ENCODE results near the gene SYCE3. TPM values are rescaled to one million over a fixed set of nuclear protein-coding genes. Genes with fewer than 3 reads are reported as not detected.

The SYCE3 gene
- total RNA-seq, 1 experiment from 2014 or later = not detected

DNA sequence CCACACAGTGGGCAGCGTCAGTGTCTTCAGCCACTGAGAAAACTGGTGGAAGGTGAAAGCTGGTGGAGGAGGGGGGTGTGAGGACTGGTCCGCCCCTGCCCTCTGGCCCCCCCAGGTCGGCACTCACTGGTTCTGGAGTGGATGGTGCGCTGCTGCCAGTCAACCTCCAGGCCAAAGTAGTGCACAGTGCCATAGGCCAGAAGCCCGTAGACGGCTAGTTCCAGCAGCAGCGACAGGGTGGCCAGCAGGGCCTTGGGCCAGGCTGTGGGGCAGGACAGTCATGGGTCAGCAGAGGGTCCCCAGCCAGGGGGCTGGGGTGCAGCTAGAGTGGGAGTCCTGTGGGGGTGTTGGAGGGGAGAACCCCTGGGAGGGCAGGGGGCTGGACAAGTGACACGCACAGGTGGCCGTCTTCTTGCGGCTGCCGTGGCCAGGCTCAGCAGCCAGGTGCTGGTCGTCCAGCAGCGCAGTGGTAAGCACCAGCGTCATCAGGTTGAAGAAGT, 57.4 kb downstream of the SYCE3 start:
- ChIA-PET POLR2A (ENCODE audit: low non-redundant PET) (no interaction called here), CTCF (no interaction called here)
- Histone ChIP-seq H3K27ac (ENCODE audit: low read depth, low read length, poor library complexity, severe bottlenecking) (no peak overlapping the region), H3K36me3 (ENCODE audit: insufficient read depth, low read length, poor library complexity, severe bottlenecking) (peaks cover 32% of the 10 kb centered on the region), H3K4me1 (ENCODE audit: insufficient read depth, low read length, poor library complexity, severe bottlenecking) (peaks cover 18% of the 10 kb centered on the region), H3K9me3 (ENCODE audit: low read depth, low read length, poor library complexity, severe bottlenecking) (no peaks in the 10 kb centered on the region), H3K4me3 (ENCODE audit: low read depth, low read length, poor library complexity, severe bottlenecking) (no peak overlapping the region), H3K27me3 (replicated peaks; ENCODE audit: insufficient read depth, low read depth, low read length, poor library complexity) (no peaks in the 10 kb centered on the region)
- TF ChIP-seq EZH2 (IDR thresholded peaks at IDR 0.05; ENCODE audit: borderline replicate concordance, low read depth, low read length, poor library complexity, severe bottlenecking) = no peak
- TF ChIP-seq, protein P1, sequence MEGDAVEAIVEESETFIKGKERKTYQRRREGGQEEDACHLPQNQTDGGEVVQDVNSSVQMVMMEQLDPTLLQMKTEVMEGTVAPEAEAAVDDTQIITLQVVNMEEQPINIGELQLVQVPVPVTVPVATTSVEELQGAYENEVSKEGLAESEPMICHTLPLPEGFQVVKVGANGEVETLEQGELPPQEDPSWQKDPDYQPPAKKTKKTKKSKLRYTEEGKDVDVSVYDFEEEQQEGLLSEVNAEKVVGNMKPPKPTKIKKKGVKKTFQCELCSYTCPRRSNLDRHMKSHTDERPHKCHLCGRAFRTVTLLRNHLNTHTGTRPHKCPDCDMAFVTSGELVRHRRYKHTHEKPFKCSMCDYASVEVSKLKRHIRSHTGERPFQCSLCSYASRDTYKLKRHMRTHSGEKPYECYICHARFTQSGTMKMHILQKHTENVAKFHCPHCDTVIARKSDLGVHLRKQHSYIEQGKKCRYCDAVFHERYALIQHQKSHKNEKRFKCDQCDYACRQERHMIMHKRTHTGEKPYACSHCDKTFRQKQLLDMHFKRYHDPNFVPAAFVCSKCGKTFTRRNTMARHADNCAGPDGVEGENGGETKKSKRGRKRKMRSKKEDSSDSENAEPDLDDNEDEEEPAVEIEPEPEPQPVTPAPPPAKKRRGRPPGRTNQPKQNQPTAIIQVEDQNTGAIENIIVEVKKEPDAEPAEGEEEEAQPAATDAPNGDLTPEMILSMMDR (conservative IDR thresholded peaks at IDR 0.05; ENCODE audit: low read depth, low read length) = no peak
- no TSS peak for BruUV-seq (replicated peaks)
- no peak for DNase-seq (ENCODE audit: low spot score)
- intact Hi-C loops (cut with micrococcal nuclease; ENCODE audit: unreplicated experiment) = no loop called here

DNA sequence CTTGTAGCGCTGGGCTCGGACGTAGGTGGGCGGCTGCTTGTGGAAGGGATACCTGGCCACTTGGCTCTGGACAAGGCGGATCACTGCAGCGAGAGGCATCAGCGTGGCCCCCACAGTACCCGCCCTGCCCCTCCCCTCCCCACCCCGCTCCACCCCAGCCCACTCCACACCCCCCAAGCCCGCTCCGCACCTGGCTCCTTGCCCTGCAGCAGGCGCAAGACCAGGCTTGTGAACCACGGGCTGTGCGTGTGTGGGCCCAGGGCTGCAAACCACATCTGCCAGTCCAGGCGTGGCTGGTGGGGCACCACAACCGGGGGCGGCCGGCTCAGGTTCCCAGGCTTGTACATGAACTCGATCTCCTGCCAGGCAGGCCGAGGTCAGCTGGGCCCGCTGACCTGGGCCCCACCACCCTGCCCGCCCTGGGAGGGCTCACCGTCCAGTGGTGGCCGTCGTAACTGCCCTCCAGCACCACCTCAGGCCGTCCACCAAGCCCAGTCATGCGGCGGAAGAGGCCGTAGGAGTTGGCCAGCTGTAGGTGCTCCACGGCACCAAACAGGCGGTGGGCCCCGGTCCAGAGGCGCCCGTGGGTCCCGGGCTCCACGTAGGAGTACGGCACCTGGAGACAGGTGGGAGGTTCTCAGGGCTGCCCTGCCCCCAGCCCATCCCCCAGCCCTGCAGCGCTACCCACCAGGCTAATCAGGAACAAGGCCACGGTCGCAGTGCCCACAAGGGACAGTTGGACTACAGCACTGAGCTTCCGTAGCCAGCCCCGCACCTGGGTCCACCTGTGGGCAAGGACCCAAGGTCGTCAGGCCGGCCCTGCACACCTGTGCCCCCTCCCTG, 58.1 kb downstream of the SYCE3 start:
- no peak for DNase-seq (ENCODE audit: low spot score)
- POLR2A ChIA-PET (ENCODE audit: low non-redundant PET) = no interaction called here
- intact Hi-C loops (cut with micrococcal nuclease; ENCODE audit: unreplicated experiment) = no loop called here

DNA sequence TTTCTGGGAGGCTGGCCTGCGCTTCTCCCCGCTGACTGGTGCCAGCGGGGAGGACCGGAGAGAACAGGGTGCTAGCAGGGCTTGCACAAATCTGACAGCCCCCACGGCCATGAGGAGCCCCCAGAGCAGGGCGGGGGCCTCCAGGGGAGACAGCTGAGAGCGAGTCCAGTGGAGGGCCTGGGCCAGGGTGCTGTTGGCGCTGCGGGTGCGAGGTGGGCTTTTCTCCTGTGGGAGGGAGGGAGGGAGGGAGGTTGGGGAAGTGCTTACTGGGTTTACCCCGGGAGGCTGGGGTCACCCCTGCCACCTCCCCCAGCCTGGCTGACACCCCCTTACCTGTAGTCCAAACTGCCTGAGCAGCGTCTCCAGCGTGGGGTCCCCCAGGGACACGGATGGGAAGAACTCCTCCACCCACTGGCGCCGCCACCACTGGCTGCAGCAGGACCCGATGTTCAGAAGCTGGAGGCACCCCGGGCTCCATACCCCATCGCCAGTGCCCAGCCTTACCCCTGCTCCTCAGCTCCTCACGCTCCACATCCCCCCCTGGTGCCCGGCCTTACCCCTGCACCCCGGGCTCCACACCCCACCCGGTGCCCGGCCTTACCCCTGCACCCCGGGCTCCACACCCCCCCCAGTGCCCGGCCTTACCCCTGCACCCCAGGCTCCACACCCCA, 59.1 kb downstream of the SYCE3 start:
- Histone ChIP-seq H3K27me3 (replicated peaks; ENCODE audit: insufficient read depth, low read depth, low read length, poor library complexity) (no peaks in the 10 kb centered on the region), H3K9me3 (ENCODE audit: low read depth, low read length, poor library complexity, severe bottlenecking) (no peaks in the 10 kb centered on the region), H3K4me1 (ENCODE audit: insufficient read depth, low read length, poor library complexity, severe bottlenecking) (peaks cover 7% of the 10 kb centered on the region), H3K36me3 (ENCODE audit: insufficient read depth, low read length, poor library complexity, severe bottlenecking) (peaks cover 29% of the 10 kb centered on the region), H3K4me3 (ENCODE audit: low read depth, low read length, poor library complexity, severe bottlenecking) (no peak overlapping the region), H3K27ac (ENCODE audit: low read depth, low read length, poor library complexity, severe bottlenecking) (no peak overlapping the region)
- peak; percentile 39 for DNase-seq (ENCODE audit: low spot score)
- BruUV-seq (replicated peaks) = no TSS peak
- intact Hi-C loops (cut with micrococcal nuclease; ENCODE audit: unreplicated experiment) = no loop called here
- POLR2A ChIA-PET (ENCODE audit: low non-redundant PET) = no interaction called here
- TF ChIP-seq EZH2 (IDR thresholded peaks at IDR 0.05; ENCODE audit: borderline replicate concordance, low read depth, low read length, poor library complexity, severe bottlenecking) = no peak
- TF ChIP-seq, protein P1 (conservative IDR thresholded peaks at IDR 0.05; ENCODE audit: low read depth, low read length) = no peak
- CTCF ChIA-PET = interaction anchor here (0.5 to 0.6 kb wide), 3 partner anchors 11 to 262 kb away, joined by 3 to 6 read pairs (median 3); no protein-coding TSS in a partner anchor

More for the DNA sequence above, 58.1 kb downstream of the SYCE3 start:
- CTCF ChIA-PET = interaction anchor here (0.5 kb wide), 1 partner anchor 92 kb away, joined by 3 read pairs; no protein-coding TSS in a partner anchor
- Histone ChIP-seq H3K9me3 (ENCODE audit: low read depth, low read length, poor library complexity, severe bottlenecking) (no peaks in the 10 kb centered on the region), H3K4me1 (ENCODE audit: insufficient read depth, low read length, poor library complexity, severe bottlenecking) (peaks cover 11% of the 10 kb centered on the region), H3K27me3 (replicated peaks; ENCODE audit: insufficient read depth, low read depth, low read length, poor library complexity) (no peaks in the 10 kb centered on the region), H3K36me3 (ENCODE audit: insufficient read depth, low read length, poor library complexity, severe bottlenecking) (peaks cover 29% of the 10 kb centered on the region), H3K4me3 (ENCODE audit: low read depth, low read length, poor library complexity, severe bottlenecking) (no peak overlapping the region), H3K27ac (ENCODE audit: low read depth, low read length, poor library complexity, severe bottlenecking) (no peak overlapping the region)
- no TSS peak for BruUV-seq (replicated peaks)
- TF ChIP-seq EZH2 (IDR thresholded peaks at IDR 0.05; ENCODE audit: borderline replicate concordance, low read depth, low read length, poor library complexity, severe bottlenecking) = no peak
- TF ChIP-seq, protein P1 (conservative IDR thresholded peaks at IDR 0.05; ENCODE audit: low read depth, low read length) = no peak
